ENCODE measurements around the gene ARHGAP11B.
"Not testable (repeated sequence)": the region's sequence is repeated elsewhere in the genome, so short reads cannot be mapped to it uniquely, and the experiment has no call there.

Gene ARHGAP11B

GRCh38 chr15:30625436-30626193 is at the start of gene ARHGAP11B:
Gene ARHGAP11B (plus strand): TSS chr15:30626128.
- TF ChIP-seq POLR2A (IDR thresholded peaks at IDR 0.05): peak in 1 of 3 donors; percentile 55
- peak in 1 of 7 experiments; percentile 23 for TF ChIP-seq CTCF (IDR thresholded peaks at IDR 0.05)
- ATAC-seq (peak; percentile 97), DNase-seq (peak; percentile 84 to 95 (median 90))
- H3K27me3 ChIP-seq; H3K36me3 ChIP-seq (replicated peaks in 1 of 2; ENCODE audit: insufficient read depth in 1 of 2, low read depth in 2 of 2); H3K9me3 ChIP-seq; H3K4me1 ChIP-seq; intact Hi-C loops (cut with DNase I): not testable (repeated sequence)
- peak within 1 kb of the TSS; percentile 27 to 43 for H3K4me3 ChIP-seq
- H3K27ac ChIP-seq: peak within 1 kb of the TSS; percentile 66 to 87 (median 80)
- 0% methylated on average over 9 to 35 of the region's 35 CpGs for WGBS, 2 donors

GRCh38 chr15:30579394-30579970 is 46.4 kb upstream of the ARHGAP11B start:
- H3K27ac ChIP-seq; ATAC-seq; H3K4me3 ChIP-seq; DNase-seq; H3K36me3 ChIP-seq (replicated peaks in 1 of 2; ENCODE audit: insufficient read depth in 1 of 2, low read depth in 2 of 2); H3K27me3 ChIP-seq; H3K9me3 ChIP-seq; H3K4me1 ChIP-seq; intact Hi-C loops (cut with DNase I): not testable (repeated sequence)
- no CpG with 5 or more reads among the region's 6 CpGs for WGBS, 2 donors

DNA sequence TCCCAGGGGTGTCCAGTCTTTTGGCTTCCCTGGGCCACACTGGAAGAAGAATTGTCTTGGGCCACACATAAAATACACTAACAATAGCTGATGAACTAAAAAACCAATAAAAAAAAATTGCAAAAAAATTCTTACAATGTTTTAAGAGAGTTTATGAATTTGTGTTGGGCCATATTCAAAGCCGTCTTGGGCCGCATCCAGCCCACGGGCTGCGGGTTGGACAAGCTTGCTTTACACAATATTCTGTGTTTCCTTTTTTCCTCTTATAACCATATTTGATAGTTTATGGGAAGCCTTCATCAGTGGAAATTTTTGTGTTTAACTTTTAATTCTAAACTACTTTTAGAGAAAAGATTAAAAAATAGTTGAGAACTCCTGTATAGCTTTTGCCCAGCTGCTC is 45.2 kb upstream of the ARHGAP11B start:
- DNase-seq; H3K36me3 ChIP-seq (replicated peaks in 1 of 2; ENCODE audit: insufficient read depth in 1 of 2, low read depth in 2 of 2); H3K9me3 ChIP-seq; H3K4me1 ChIP-seq; intact Hi-C loops (cut with DNase I); H3K27ac ChIP-seq; H3K4me3 ChIP-seq; H3K27me3 ChIP-seq; ATAC-seq: not testable (repeated sequence)
- WGBS, 2 donors: no CpG with 5 or more reads among the region's 4 CpGs

DNA sequence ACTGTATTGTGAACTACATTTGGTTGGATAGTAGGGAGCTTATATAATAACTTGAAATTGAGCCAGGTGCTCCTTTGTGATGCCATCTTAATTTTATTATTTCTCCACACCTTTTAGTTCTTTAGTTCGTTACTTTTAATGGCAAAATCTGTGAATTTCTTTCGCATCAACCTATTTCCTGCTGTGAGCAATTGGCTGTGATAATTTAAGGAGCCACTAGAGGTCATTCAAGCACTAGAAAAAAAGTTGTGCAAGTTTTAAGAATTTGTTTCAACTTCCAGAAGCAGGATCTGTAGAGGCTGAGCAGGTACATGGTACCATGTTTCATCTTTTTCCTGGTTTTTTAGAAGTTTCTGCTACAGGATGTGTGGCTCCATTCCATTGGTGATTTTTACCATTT is 27.0 kb upstream of the ARHGAP11B start:
- H3K27me3 ChIP-seq; H3K36me3 ChIP-seq (replicated peaks in 1 of 2; ENCODE audit: insufficient read depth in 1 of 2, low read depth in 2 of 2); H3K4me1 ChIP-seq; ATAC-seq; DNase-seq; H3K9me3 ChIP-seq; H3K4me3 ChIP-seq; intact Hi-C loops (cut with DNase I); H3K27ac ChIP-seq: not testable (repeated sequence)
- peak in 5 of 7 experiments; percentile 27 to 65 (median 42) for TF ChIP-seq CTCF (IDR thresholded peaks at IDR 0.05)
- WGBS, 2 donors: 0 to 10% methylated on average over 2 of the region's 2 CpGs

- intact Hi-C loops (cut with DNase I); DNase-seq; H3K27me3 ChIP-seq; H3K4me3 ChIP-seq; H3K4me1 ChIP-seq; H3K27ac ChIP-seq; H3K9me3 ChIP-seq; ATAC-seq; H3K36me3 ChIP-seq (replicated peaks in 1 of 2; ENCODE audit: insufficient read depth in 1 of 2, low read depth in 2 of 2): not testable (repeated sequence)
- 85 to 91% methylated on average over 4 to 7 of the region's 8 CpGs for WGBS, 2 donors
These were observed 22.1 kb upstream of the ARHGAP11B start, which contains the start of gene GOLGA8H for GRCh38 chr15:30603796-30604195. Gene GOLGA8H (plus strand): TSS chr15:30604028. CDS start chr15:30604126, 98 bp downstream.

- no CpG with 5 or more reads among the region's 6 CpGs for WGBS, 2 donors
These were observed 13.7 kb upstream of the ARHGAP11B start for GRCh38 chr15:30612271-30612670.

More at GRCh38 chr15:30612271-30612670, 13.7 kb upstream of the ARHGAP11B start:
- H3K4me3 ChIP-seq; H3K36me3 ChIP-seq (replicated peaks in 1 of 2; ENCODE audit: insufficient read depth in 1 of 2, low read depth in 2 of 2); H3K27ac ChIP-seq; DNase-seq; intact Hi-C loops (cut with DNase I); H3K27me3 ChIP-seq; H3K9me3 ChIP-seq; H3K4me1 ChIP-seq; ATAC-seq: not testable (repeated sequence)
- TF ChIP-seq CTCF (IDR thresholded peaks at IDR 0.05) (peak in 1 of 7 experiments; percentile 6), POLR2A (IDR thresholded peaks at IDR 0.05) (peak; percentile 17 to 68 (median 68))
